Osteocyte (in vitro differentiated cells): ENCODE measurements around the gene GRK1. TPM values are rescaled to one million over a fixed set of nuclear protein-coding genes. Genes with fewer than 3 reads are reported as not detected.

Experiments used
- DNase-seq: peaks from one replicate; pipeline ENCODE4 v3.0.0; 2021; ENCODE audit warnings: mixed read lengths; ENCODE audit not compliant: unreplicated experiment; ENCODE audit errors: extremely low spot score
- H3K27ac Mint-ChIP-seq: one replicate; pipeline ENCODE4 v1.8.0; 2021; ENCODE audit warnings: mild to moderate bottlenecking, mixed read lengths; ENCODE audit not compliant: unreplicated experiment
- H3K27me3 Mint-ChIP-seq: one replicate; pipeline ENCODE4 v1.8.0; 2021; ENCODE audit warnings: mixed read lengths; ENCODE audit not compliant: unreplicated experiment
- H3K36me3 Mint-ChIP-seq: one replicate; pipeline ENCODE4 v1.8.0; 2021; ENCODE audit warnings: mixed read lengths; ENCODE audit not compliant: unreplicated experiment
- H3K4me1 Mint-ChIP-seq: one replicate; pipeline ENCODE4 v1.8.0; 2021; ENCODE audit warnings: mixed read lengths; ENCODE audit not compliant: unreplicated experiment
- H3K4me3 Mint-ChIP-seq: one replicate; pipeline ENCODE4 v1.8.0; 2021; ENCODE audit warnings: mild to moderate bottlenecking, moderate library complexity, mixed read lengths; ENCODE audit not compliant: unreplicated experiment
- H3K9me3 Mint-ChIP-seq: one replicate; pipeline ENCODE4 v1.8.0; 2021; ENCODE audit warnings: mixed read lengths; ENCODE audit not compliant: unreplicated experiment
- CTCF ChIP-seq: fragments of 200-600 bp; sonication (generic); IDR thresholded peaks from 2 replicates; pipeline ENCODE4 v1.5.0; 2021; ENCODE audit warnings: antibody characterized with exemption, mild to moderate bottlenecking, moderate library complexity
- long read RNA-seq: library from polyadenylated mRNA; unstranded; transcript quantifications from one replicate; pipeline ENCODE4 v2.0.0, GENCODE V29; 2021
- total RNA-seq: library from RNA; stranded (reverse); gene quantifications from 2 replicates; pipeline ENCODE4 v1.2.1, GENCODE V29; 2021

The GRK1 gene
- total RNA-seq, result 0.24 TPM in 1 of 2 replicates, not detected in the other
- long read RNA-seq, result 0 reads

- TF ChIP-seq CTCF, result no peak
- H3K9me3 Mint-ChIP-seq, result peaks cover 4% of the 10 kb centered on the region
- no peaks in the 10 kb centered on the region for H3K36me3 Mint-ChIP-seq
- no peak for DNase-seq
- H3K4me1 Mint-ChIP-seq, result no peaks in the 10 kb centered on the region
- H3K4me3 Mint-ChIP-seq, result no peak within 1 kb of the TSS
- peaks cover 10% of the 10 kb centered on the region for H3K27me3 Mint-ChIP-seq
- no peak within 1 kb of the TSS for H3K27ac Mint-ChIP-seq
These were observed at the start of gene GRK1 for GRCh38 chr13:113666951-113667701. TSS of gene GRK1 (plus strand) at chr13:113667219. CDS start at chr13:113667387, 168 bp downstream.

DNA sequence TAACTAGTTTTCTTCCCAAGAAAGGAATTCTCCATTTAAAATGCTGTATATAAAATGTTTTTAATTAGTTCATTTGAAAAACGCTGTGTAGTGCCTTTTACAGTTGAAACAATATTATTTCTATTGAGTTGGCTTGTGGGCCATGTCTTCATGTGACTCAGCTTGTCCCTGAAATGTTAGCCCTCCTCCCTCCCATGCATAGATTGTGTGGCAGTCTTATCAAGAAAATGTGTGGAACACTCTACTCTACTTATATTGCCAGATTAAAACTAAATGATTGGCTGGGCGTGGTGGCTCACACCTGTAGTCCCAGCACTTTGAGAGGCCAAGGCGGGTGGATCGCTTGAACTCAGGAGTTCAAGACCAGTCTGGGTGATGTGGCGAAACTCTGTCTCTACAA lies 49.1 kb upstream of the GRK1 start:
- H3K36me3 Mint-ChIP-seq, result peaks cover 2% of the 10 kb centered on the region
- H3K9me3 Mint-ChIP-seq, result no peaks in the 10 kb centered on the region
- H3K4me3 Mint-ChIP-seq, result no peak overlapping the region
- no peak for DNase-seq
- no peaks in the 10 kb centered on the region for H3K27me3 Mint-ChIP-seq
- TF ChIP-seq CTCF, result no peak
- H3K27ac Mint-ChIP-seq, result no peak overlapping the region
- H3K4me1 Mint-ChIP-seq, result peaks cover 11% of the 10 kb centered on the region

DNA sequence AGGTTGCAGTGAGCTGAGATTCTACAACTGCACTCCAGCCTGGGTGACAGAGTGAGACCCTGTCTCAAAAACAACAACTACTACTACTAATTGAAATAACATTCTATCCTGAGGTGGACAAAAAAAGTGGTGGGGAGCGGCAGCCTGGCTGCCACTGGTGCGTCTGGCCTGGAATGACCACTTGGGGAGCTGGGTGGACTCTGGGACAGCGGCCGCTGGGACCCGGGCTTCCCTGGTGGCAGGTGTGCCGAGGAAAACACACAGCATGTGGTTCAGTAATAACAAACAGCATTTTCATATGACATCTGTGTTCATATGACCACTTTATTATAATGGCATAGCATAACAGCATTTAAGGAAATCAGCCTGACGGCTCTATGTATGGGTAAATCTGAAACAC lies 48.6 kb upstream of the GRK1 start:
- H3K27ac Mint-ChIP-seq, result no peak overlapping the region
- H3K4me3 Mint-ChIP-seq, result no peak overlapping the region
- no peak for DNase-seq
- H3K36me3 Mint-ChIP-seq, result peaks cover 4% of the 10 kb centered on the region
- no peaks in the 10 kb centered on the region for H3K27me3 Mint-ChIP-seq
- no peaks in the 10 kb centered on the region for H3K9me3 Mint-ChIP-seq
- peaks cover 11% of the 10 kb centered on the region for H3K4me1 Mint-ChIP-seq
- TF ChIP-seq CTCF, result no peak

DNA sequence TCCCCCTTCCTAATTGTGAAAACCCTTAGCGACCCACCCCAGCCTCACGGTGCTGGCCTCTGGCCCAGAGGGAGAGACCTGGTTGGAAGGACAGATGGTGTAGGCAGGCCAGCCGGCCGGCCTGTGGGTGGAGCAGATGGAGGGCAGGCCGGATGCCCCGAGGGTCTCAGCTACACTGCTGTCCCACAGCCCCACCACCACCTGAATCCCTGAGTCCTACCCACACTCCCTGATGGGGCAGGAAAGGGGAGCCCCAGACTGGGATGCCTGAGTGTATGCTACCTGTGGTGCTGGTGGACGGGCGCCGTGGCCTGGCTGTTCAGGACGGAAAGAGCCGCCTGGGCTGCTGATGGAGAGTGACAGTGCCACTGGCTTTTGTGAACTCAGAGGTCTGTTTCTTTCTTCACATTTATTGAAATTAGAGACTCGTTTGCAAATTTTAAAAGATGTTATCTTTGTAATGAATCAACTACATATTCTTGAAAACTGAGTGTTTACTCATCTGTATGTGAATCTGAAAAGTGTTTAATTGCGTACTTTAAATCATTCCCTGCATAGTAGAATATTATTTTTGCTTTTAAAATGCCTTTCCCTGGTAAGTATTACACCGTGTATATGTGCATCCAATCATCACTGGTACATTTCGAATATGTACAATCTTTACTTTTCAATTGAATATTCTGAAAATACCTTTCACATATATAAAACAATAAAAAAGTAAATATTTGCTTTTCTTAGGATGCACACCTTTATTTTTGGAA lies 46.8 kb upstream of the GRK1 start:
- no peak for TF ChIP-seq CTCF
- Mint-ChIP-seq H3K27me3 (no peaks in the 10 kb centered on the region), H3K4me3 (no peak overlapping the region), H3K9me3 (no peaks in the 10 kb centered on the region), H3K36me3 (peaks cover 9% of the 10 kb centered on the region), H3K27ac (no peak overlapping the region), H3K4me1 (peaks cover 11% of the 10 kb centered on the region)
- no peak for DNase-seq

DNA sequence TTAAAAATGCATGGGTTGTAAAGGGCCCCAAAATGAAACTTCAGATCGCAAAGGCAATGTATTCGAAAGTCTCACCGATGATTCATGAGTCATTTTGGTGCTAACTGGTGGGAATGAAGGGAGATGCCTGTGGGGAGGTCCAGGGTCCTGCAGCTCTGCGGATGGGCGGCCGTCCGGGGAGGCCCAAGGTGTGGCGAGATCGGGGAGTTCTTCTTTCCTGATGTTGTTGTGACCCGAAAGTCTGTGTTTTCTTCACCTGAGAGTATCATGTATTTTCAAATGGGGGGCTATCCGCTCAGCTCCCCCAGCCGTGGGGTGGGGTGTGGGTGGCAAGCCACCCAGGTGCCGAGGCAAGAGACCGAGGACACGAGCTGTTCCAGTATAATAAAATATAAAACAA lies 46.0 kb upstream of the GRK1 start:
- peaks cover 13% of the 10 kb centered on the region for H3K4me1 Mint-ChIP-seq
- no peaks in the 10 kb centered on the region for H3K9me3 Mint-ChIP-seq
- TF ChIP-seq CTCF, result no peak
- H3K4me3 Mint-ChIP-seq, result no peak overlapping the region
- H3K27me3 Mint-ChIP-seq, result no peaks in the 10 kb centered on the region
- H3K27ac Mint-ChIP-seq, result peak overlapping the region; percentile 34
- peaks cover 11% of the 10 kb centered on the region for H3K36me3 Mint-ChIP-seq
- DNase-seq, result no peak
